Neural crest cell (in vitro differentiated cells): ENCODE results near the gene CRB2. TPM values are rescaled to one million over a fixed set of nuclear protein-coding genes. Genes with fewer than 3 reads are reported as not detected.

Experiments
- DNase-seq: peaks from one replicate; pipeline ENCODE4 v3.0.0; 2021; ENCODE audit warnings: low read depth, mixed read lengths, low spot score
- H3K27ac Mint-ChIP-seq: one replicate; pipeline ENCODE4 v1.8.0; 2021; ENCODE audit warnings: mild to moderate bottlenecking, mixed read lengths; ENCODE audit not compliant: unreplicated experiment
- H3K27me3 Mint-ChIP-seq: 2 replicates; pipeline ENCODE4 v1.8.0; 2021; ENCODE audit warnings: low read depth, mild to moderate bottlenecking, mixed read lengths
- H3K36me3 Mint-ChIP-seq: 2 replicates; pipeline ENCODE4 v1.8.0; 2021; ENCODE audit warnings: low read depth, mild to moderate bottlenecking, mixed read lengths
- H3K4me1 Mint-ChIP-seq: 2 replicates; pipeline ENCODE4 v1.8.0; 2021; ENCODE audit warnings: mixed read lengths
- H3K4me3 Mint-ChIP-seq: one replicate; pipeline ENCODE4 v1.8.0; 2021; ENCODE audit warnings: mild to moderate bottlenecking, mixed read lengths
- H3K9me3 Mint-ChIP-seq: 2 replicates; pipeline ENCODE4 v1.8.0; 2021; ENCODE audit warnings: mixed read lengths
- total RNA-seq: library from RNA; stranded (reverse); gene quantifications from 2 replicates; pipeline ENCODE4 v1.2.1, GENCODE V29; 2021
- TF ChIP-seq, protein P1 (sequence below): fragments of 200-600 bp; sonication (generic); conservative IDR thresholded peaks from 2 replicates; pipeline ENCODE4 v1.5.0; 2021; ENCODE audit warnings: antibody characterized with exemption, mild to moderate bottlenecking

CRB2 gene
- total RNA-seq, 1 donor from 2014 or later: 80.5 TPM

DNA sequence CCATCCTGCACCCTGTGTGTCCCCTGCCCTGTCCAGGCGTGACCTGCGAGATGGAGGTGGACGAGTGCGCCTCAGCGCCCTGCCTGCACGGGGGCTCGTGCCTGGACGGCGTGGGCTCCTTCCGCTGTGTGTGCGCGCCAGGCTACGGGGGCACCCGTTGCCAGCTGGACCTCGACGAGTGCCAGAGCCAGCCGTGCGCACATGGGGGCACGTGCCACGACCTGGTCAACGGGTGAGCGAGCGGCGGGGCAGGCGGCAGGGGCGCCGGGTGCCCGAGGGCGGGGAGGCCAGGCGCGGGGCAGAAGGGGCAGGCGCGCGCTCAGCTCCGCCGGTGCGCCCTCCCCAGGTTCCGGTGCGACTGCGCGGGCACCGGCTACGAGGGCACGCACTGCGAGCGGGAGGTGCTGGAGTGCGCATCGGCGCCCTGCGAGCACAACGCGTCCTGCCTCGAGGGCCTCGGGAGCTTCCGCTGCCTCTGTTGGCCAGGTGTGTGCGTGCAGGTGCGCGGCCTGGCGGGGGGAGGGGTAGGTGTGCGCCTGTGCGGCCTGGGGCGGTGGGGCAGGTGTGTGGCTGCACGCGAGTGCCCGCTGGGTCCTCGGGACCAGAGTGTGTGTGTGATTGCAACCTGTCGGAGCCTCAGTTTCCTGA lies 10.0 kb downstream of the CRB2 start:
- H3K4me1 Mint-ChIP-seq: peaks cover 33% of the 10 kb centered on the region
- H3K27me3 Mint-ChIP-seq: no peaks in the 10 kb centered on the region
- DNase-seq: no peak
- no peaks in the 10 kb centered on the region for H3K9me3 Mint-ChIP-seq
- no peak overlapping the region for H3K4me3 Mint-ChIP-seq
- H3K27ac Mint-ChIP-seq: no peak overlapping the region
- peaks cover 2% of the 10 kb centered on the region for H3K36me3 Mint-ChIP-seq
- TF ChIP-seq, protein P1, sequence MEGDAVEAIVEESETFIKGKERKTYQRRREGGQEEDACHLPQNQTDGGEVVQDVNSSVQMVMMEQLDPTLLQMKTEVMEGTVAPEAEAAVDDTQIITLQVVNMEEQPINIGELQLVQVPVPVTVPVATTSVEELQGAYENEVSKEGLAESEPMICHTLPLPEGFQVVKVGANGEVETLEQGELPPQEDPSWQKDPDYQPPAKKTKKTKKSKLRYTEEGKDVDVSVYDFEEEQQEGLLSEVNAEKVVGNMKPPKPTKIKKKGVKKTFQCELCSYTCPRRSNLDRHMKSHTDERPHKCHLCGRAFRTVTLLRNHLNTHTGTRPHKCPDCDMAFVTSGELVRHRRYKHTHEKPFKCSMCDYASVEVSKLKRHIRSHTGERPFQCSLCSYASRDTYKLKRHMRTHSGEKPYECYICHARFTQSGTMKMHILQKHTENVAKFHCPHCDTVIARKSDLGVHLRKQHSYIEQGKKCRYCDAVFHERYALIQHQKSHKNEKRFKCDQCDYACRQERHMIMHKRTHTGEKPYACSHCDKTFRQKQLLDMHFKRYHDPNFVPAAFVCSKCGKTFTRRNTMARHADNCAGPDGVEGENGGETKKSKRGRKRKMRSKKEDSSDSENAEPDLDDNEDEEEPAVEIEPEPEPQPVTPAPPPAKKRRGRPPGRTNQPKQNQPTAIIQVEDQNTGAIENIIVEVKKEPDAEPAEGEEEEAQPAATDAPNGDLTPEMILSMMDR: no peak

- peaks cover 29% of the 10 kb centered on the region for H3K4me1 Mint-ChIP-seq
- DNase-seq: no peak
- no peak overlapping the region for H3K4me3 Mint-ChIP-seq
- H3K9me3 Mint-ChIP-seq: no peaks in the 10 kb centered on the region
- TF ChIP-seq, protein P1: no peak
- H3K36me3 Mint-ChIP-seq: peaks cover 2% of the 10 kb centered on the region
- no peaks in the 10 kb centered on the region for H3K27me3 Mint-ChIP-seq
- H3K27ac Mint-ChIP-seq: no peak overlapping the region
Observed at GRCh38 chr9:123368023-123368422, 12.0 kb downstream of the CRB2 start.

DNA sequence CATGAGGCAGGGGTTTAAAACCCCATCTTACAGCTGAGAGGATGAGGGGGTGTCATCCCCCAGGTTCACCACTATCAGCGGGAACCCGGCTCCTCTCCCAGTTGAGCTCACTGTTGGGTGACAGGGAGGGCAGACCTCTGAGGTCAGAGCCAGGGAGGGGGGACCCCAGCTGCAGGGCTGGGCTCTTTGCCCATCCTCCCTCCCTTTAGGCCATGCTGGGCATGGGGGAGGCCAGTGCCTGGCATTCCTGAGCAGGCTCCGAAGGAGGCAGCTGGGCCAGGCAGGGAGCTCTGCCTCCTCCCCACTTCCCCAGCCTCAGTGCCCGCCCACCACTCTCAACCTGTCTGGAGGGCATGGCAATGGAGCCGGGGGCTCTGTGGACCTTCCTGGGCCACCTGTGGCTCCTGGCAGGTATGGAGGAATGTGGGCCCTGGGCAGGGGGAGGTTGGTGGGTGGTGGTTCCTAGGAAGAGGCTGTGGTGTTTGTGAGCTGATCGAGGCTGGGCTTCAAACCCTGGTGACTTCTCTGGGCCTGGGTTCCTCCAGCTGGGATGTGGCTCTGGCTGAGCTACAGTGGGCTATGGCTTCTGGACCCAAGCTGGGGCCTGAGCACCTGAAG lies 12.6 kb downstream of the CRB2 start:
- H3K27ac Mint-ChIP-seq: no peak overlapping the region
- peaks cover 24% of the 10 kb centered on the region for H3K4me1 Mint-ChIP-seq
- H3K4me3 Mint-ChIP-seq: no peak overlapping the region
- no peaks in the 10 kb centered on the region for H3K9me3 Mint-ChIP-seq
- peaks cover 2% of the 10 kb centered on the region for H3K36me3 Mint-ChIP-seq
- TF ChIP-seq, protein P1: no peak
- H3K27me3 Mint-ChIP-seq: no peaks in the 10 kb centered on the region
- no peak for DNase-seq

GRCh38 chr9:123369296-123369695 lies 13.3 kb downstream of the CRB2 start:
- peaks cover 5% of the 10 kb centered on the region for H3K27me3 Mint-ChIP-seq
- H3K9me3 Mint-ChIP-seq: no peaks in the 10 kb centered on the region
- TF ChIP-seq, protein P1: no peak
- H3K36me3 Mint-ChIP-seq: peaks cover 2% of the 10 kb centered on the region
- DNase-seq: no peak
- H3K27ac Mint-ChIP-seq: peak overlapping the region; percentile 46
- H3K4me3 Mint-ChIP-seq: no peak overlapping the region
- peaks cover 23% of the 10 kb centered on the region for H3K4me1 Mint-ChIP-seq

GRCh38 chr9:123370108-123370507 lies 14.1 kb downstream of the CRB2 start:
- Mint-ChIP-seq H3K27me3 (peaks cover 5% of the 10 kb centered on the region), H3K36me3 (peaks cover 2% of the 10 kb centered on the region), H3K4me1 (peaks cover 26% of the 10 kb centered on the region), H3K9me3 (no peaks in the 10 kb centered on the region), H3K27ac (no peak overlapping the region), H3K4me3 (peak overlapping the region; percentile 17)
- DNase-seq: no peak
- TF ChIP-seq, protein P1: no peak
